Astrocyte (in vitro differentiated cells and primary cell): ENCODE results near the gene HLA-DMB.

Experiments used
- CTCF ChIP-seq: IDR thresholded peaks from 2 replicates; pipeline ENCODE4 v1.5.1; 2011; ENCODE audit warnings: low read depth, mild to moderate bottlenecking, inconsistent platforms, low read length, moderate library complexity; ENCODE audit not compliant: insufficient read depth
- EZH2 ChIP-seq: IDR thresholded peaks from 2 replicates; pipeline ENCODE4 v1.6.1; 2012; ENCODE audit warnings: mild to moderate bottlenecking, low read length, inconsistent platforms; ENCODE audit not compliant: insufficient read depth

GRCh38 chr6:32975886-32976285, 35.1 kb upstream of the HLA-DMB start:
- TF ChIP-seq CTCF, result no peak
- no peak for TF ChIP-seq EZH2
